Naive thymus-derived CD4-positive, alpha-beta T cell (primary cell): ENCODE measurements around the gene TRIM25. TPM values are rescaled to one million over a fixed set of nuclear protein-coding genes. Genes with fewer than 3 reads are reported as not detected.

Experiments
- ATAC-seq: fragments of 150-1000 bp; cut with Tn5 transposase; 2 replicates; pipeline ENCODE4 v1.10.0; 2021; ENCODE audit warnings: mild to moderate bottlenecking, moderate library complexity
- CTCF ChIA-PET: fragments of 350-600 bp; sonication (Branson Sonifier 250); formaldehyde crosslinking; loops from one replicate; lab custom pipeline; 2021; ENCODE audit warnings: antibody characterized with exemption; lab: Charles Lee
- POLR2A ChIA-PET: fragments of 350-600 bp; sonication (Branson Sonifier 250); formaldehyde crosslinking; loops from one replicate; lab custom pipeline; 2021; ENCODE audit warnings: antibody characterized with exemption, inconsistent platforms; lab: Charles Lee
- DNase-seq, 9 donors: peaks; one replicate each; pipeline versions ENCODE4 v3.0.0 to v3.0.0-alpha.2; 2020 to 2022; ENCODE audit warnings: mixed read lengths in 1 of 9
- H3K27ac ChIP-seq: one replicate; pipeline ENCODE4 v1.7.0; 2013; ENCODE audit warnings: mild to moderate bottlenecking, low read depth, low read length, moderate library complexity
- H3K27me3 ChIP-seq, 2 donors: one replicate each; pipeline ENCODE4 v1.7.0; 2013; ENCODE audit warnings: low read length in 2 of 2, mild to moderate bottlenecking in 2 of 2, moderate library complexity in 2 of 2; ENCODE audit not compliant: control insufficient read depth in 2 of 2, insufficient read depth in 2 of 2
- H3K36me3 ChIP-seq, 3 experiments: 1 replicate in 2 of 3; 2 replicates in 1 of 3; pipeline ENCODE4 v1.7.0; 2013; ENCODE audit warnings: low read length in 3 of 3, mild to moderate bottlenecking in 3 of 3, moderate library complexity in 1 of 3; ENCODE audit not compliant: insufficient read depth in 3 of 3, control insufficient read depth in 2 of 3
- H3K4me1 ChIP-seq, 2 donors: one replicate each; pipeline ENCODE4 v1.7.0; 2013; ENCODE audit warnings: low read length in 2 of 2, mild to moderate bottlenecking in 2 of 2, moderate library complexity in 1 of 2; ENCODE audit not compliant: control insufficient read depth in 2 of 2, insufficient read depth in 2 of 2
- H3K4me3 ChIP-seq: 2 replicates; pipeline ENCODE4 v1.7.0; 2013; ENCODE audit warnings: mild to moderate bottlenecking, low read length
- H3K9me3 ChIP-seq, 3 experiments: 1 replicate in 2 of 3; 2 replicates in 1 of 3; pipeline ENCODE4 v1.7.0; 2013; ENCODE audit warnings: low read length in 3 of 3; ENCODE audit not compliant: control insufficient read depth in 2 of 3
- H3K27ac Mint-ChIP-seq, 9 donors: one replicate each; pipeline ENCODE4 v1.8.0; 2020 to 2022; ENCODE audit warnings: mixed read lengths in 9 of 9, mild to moderate bottlenecking in 8 of 9, moderate library complexity in 5 of 9, inconsistent platforms in 2 of 9
- H3K27me3 Mint-ChIP-seq, 5 donors: one replicate each; pipeline ENCODE4 v1.8.0; 2021 to 2022; ENCODE audit warnings: mixed read lengths in 5 of 5, mild to moderate bottlenecking in 1 of 5
- H3K36me3 Mint-ChIP-seq, 5 donors: one replicate each; pipeline ENCODE4 v1.8.0; 2020 to 2022; ENCODE audit warnings: mixed read lengths in 5 of 5, mild to moderate bottlenecking in 3 of 5, inconsistent platforms in 1 of 5
- H3K4me1 Mint-ChIP-seq, 7 donors: one replicate each; pipeline ENCODE4 v1.8.0; 2020 to 2022; ENCODE audit warnings: mixed read lengths in 7 of 7, mild to moderate bottlenecking in 3 of 7, inconsistent platforms in 1 of 7
- H3K4me3 Mint-ChIP-seq, 10 donors: one replicate each; pipeline ENCODE4 v1.8.0; 2020 to 2022; ENCODE audit warnings: mild to moderate bottlenecking in 10 of 10, mixed read lengths in 10 of 10, moderate library complexity in 6 of 10, inconsistent platforms in 2 of 10
- H3K9me3 Mint-ChIP-seq, 11 donors: one replicate each; pipeline ENCODE4 v1.8.0; 2020 to 2022; ENCODE audit warnings: mixed read lengths in 11 of 11, mild to moderate bottlenecking in 4 of 11, inconsistent platforms in 1 of 11, moderate library complexity in 1 of 11
- intact Hi-C, 2 donors: fragments of 100-400 bp; cut with micrococcal nuclease; formaldehyde crosslinking; loops; one replicate each; pipeline ENCODE4 v1.15.1; 2023
- polyA plus RNA-seq, 2 donors: library from polyadenylated mRNA; unstranded; fragments of 300-500 nt; fragmentation: Illumina TruSeq; gene quantifications; one replicate each; pipeline ENCODE4 v1.2.3, GENCODE V29; 2021
- total RNA-seq, 6 experiments: library from RNA in 5 of 6; stranded (reverse) in 5 of 6; gene quantifications; 1 replicate in 5 of 6; 2 replicates in 1 of 6; pipeline ENCODE4 v1.2.3 and lab custom pipeline; 2021 to 2026

TRIM25 gene
- total and polyA plus RNA-seq, 7 experiments from 2014 or later: 4.8 to 133 (median 58.9) TPM

DNA sequence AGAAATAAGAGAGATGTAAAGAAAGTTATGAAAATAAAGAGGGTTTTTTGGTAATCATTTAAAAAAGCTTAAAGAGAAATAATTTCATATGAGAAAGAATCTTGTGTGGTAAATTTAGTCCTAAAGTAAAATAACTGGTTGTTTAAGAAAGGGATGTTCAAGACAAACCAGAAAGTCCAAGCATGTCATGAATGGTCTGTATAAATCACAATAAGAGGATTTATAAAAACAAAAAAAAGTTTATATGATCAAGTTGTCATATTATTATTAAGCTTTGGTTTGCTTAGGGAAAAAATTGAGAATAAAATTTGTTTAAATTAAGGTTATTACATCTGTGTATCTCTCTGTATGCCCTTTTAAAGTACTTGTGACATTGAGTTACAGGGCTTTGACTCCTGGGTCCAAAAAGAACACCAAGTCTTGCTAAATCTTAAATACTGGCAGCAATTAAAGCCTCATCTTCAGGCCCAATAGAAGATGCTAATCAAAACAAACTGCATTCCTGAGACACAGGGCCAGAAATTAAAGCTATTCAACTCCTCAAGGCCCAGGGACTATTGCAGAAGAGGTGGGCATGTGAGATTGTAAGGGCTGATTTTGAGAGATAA, 15.6 kb upstream of the TRIM25 start:
- ATAC-seq (no peak), DNase-seq (no peak)
- Mint-ChIP-seq H3K27ac (no peak overlapping the region), H3K9me3 (peaks cover 0 to 24% (median 2%) of the 10 kb centered on the region in 11 donors), H3K4me3 (no peak overlapping the region), H3K27me3 (peaks cover 0 to under 1% (median 0%) of the 10 kb centered on the region in 5 donors), H3K36me3 (peaks cover 0 to 27% (median 10%) of the 10 kb centered on the region in 5 donors), H3K4me1 (peaks cover 0 to 7% (median 0%) of the 10 kb centered on the region in 7 donors)
- CTCF ChIA-PET: interaction anchor here (0.7 to 1.1 kb wide), 2 partner anchors 10 to 1019 kb away, joined by 3 to 6 read pairs; no protein-coding TSS in a partner anchor
- intact Hi-C loops: no loop called here
- no peaks in the 10 kb centered on the region for H3K9me3 ChIP-seq
- POLR2A ChIA-PET: interaction anchor here (0.9 kb wide), 1 partner anchor 671 kb away, joined by 6 read pairs; no protein-coding TSS in a partner anchor
- no peaks in the 10 kb centered on the region for H3K4me1 ChIP-seq
- H3K36me3 ChIP-seq: peaks cover 0 to 7% (median 0%) of the 10 kb centered on the region in 3 experiments
- no peak overlapping the region for H3K4me3 ChIP-seq
- no peak overlapping the region for H3K27ac ChIP-seq
- no peaks in the 10 kb centered on the region for H3K27me3 ChIP-seq

DNA sequence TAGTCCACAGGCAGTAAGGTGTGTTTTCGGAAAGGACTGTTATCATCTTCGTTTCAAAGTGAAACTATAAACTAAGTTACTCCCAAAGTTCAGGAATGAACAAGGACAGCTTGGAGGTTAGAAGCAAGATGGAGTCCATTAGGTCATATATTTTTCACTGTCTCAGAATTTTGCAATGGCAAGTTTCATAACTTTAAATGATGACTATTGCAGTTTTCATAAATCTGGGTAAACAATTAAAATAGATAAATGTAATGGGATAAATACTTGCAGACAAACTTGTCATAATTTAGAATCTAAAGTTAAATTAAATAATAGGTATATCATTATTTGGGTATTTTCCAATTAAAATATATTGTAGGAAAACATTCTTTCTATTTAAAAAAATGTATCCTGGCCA, 14.7 kb upstream of the TRIM25 start:
- Mint-ChIP-seq H3K27me3 (peaks cover 0 to 8% (median 0%) of the 10 kb centered on the region in 5 donors), H3K27ac (no peak overlapping the region), H3K9me3 (peaks cover 0 to 24% (median 2%) of the 10 kb centered on the region in 11 donors), H3K4me3 (no peak overlapping the region), H3K36me3 (peaks cover 0 to 19% (median 3%) of the 10 kb centered on the region in 5 donors), H3K4me1 (no peaks in the 10 kb centered on the region)
- intact Hi-C loops: no loop called here
- no peak for ATAC-seq
- no peaks in the 10 kb centered on the region for H3K27me3 ChIP-seq
- ChIA-PET CTCF (interaction anchor here (1.1 kb wide), 1 partner anchor 11 kb away, joined by 6 read pairs; no protein-coding TSS in a partner anchor), POLR2A (interaction anchor here (0.9 kb wide), 1 partner anchor 672 kb away, joined by 6 read pairs; no protein-coding TSS in a partner anchor)
- no peak overlapping the region for H3K4me3 ChIP-seq
- H3K27ac ChIP-seq: no peak overlapping the region
- H3K36me3 ChIP-seq: no peaks in the 10 kb centered on the region
- no peaks in the 10 kb centered on the region for H3K4me1 ChIP-seq
- no peak for DNase-seq
- H3K9me3 ChIP-seq: no peaks in the 10 kb centered on the region

DNA sequence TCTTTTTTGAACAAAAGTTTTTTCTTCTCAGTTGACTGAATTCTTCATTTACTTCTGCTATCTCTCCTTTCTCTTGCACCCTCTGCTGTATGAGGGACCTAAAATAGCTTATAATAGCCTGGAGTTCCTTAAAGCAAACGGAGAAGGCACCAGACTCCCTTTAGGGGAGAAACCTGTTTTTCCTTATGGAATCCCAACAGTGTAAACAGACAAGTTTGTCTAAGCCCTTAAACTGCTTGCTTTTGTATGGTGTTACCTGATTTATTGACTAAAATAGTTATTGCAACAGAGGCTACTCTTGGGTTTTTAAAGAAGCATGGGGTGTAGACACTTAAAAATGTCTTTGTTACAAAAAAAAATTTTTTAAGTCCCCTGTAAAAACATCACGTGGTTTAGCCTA, 12.9 kb upstream of the TRIM25 start:
- CTCF ChIA-PET: interaction anchor here (1.2 kb wide), 1 partner anchor 107 kb away, joined by 3 read pairs; no protein-coding TSS in a partner anchor
- Mint-ChIP-seq H3K27me3 (peaks cover 0 to 8% (median 0%) of the 10 kb centered on the region in 5 donors), H3K4me3 (no peak overlapping the region), H3K36me3 (peaks cover 0 to 9% (median 0%) of the 10 kb centered on the region in 5 donors), H3K27ac (no peak overlapping the region), H3K4me1 (no peaks in the 10 kb centered on the region), H3K9me3 (peaks cover 0 to 24% (median 2%) of the 10 kb centered on the region in 11 donors)
- H3K27ac ChIP-seq: no peak overlapping the region
- POLR2A ChIA-PET: no interaction called here
- intact Hi-C loops: no loop called here
- H3K4me3 ChIP-seq: no peak overlapping the region
- no peaks in the 10 kb centered on the region for H3K36me3 ChIP-seq
- no peaks in the 10 kb centered on the region for H3K27me3 ChIP-seq
- no peak for ATAC-seq
- H3K9me3 ChIP-seq: no peaks in the 10 kb centered on the region
- H3K4me1 ChIP-seq: no peaks in the 10 kb centered on the region
- DNase-seq: no peak

DNA sequence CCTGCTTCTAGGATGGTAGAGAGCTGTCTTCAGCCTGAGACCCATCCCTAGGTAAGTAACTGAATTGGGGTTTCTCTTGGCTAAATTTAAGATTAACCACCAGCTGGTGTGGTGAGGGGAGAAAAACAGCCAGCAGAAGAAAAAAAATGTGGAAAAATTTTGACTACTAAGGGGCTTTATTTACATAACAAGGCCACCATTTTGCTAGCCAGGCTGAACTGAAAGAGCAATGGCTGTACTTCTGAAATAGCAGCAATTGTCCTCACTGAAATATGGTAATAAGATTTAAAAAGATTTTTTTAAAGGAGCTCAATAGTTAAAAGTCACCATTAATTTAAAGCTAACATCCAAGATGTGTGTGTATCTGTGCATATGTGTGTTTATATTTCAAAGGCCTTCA, 12.4 kb upstream of the TRIM25 start:
- no peak for ATAC-seq
- ChIA-PET CTCF (interaction anchor here (1.2 kb wide), 1 partner anchor 107 kb away, joined by 3 read pairs; no protein-coding TSS in a partner anchor), POLR2A (interaction anchor here (0.6 kb wide), 1 partner anchor 57 kb away, joined by 5 read pairs; no protein-coding TSS in a partner anchor)
- Histone ChIP-seq H3K4me1 (no peaks in the 10 kb centered on the region), H3K27ac (no peak overlapping the region), H3K27me3 (no peaks in the 10 kb centered on the region), H3K4me3 (no peak overlapping the region), H3K9me3 (no peaks in the 10 kb centered on the region), H3K36me3 (no peaks in the 10 kb centered on the region)
- Mint-ChIP-seq H3K36me3 (peaks cover 0 to 7% (median 0%) of the 10 kb centered on the region in 5 donors), H3K27ac (no peak overlapping the region), H3K27me3 (peaks cover 0 to 8% (median 0%) of the 10 kb centered on the region in 5 donors), H3K9me3 (peaks cover 0 to 24% (median 2%) of the 10 kb centered on the region in 11 donors), H3K4me1 (no peaks in the 10 kb centered on the region), H3K4me3 (no peak overlapping the region)
- intact Hi-C loops: no loop called here
- no peak for DNase-seq

DNA sequence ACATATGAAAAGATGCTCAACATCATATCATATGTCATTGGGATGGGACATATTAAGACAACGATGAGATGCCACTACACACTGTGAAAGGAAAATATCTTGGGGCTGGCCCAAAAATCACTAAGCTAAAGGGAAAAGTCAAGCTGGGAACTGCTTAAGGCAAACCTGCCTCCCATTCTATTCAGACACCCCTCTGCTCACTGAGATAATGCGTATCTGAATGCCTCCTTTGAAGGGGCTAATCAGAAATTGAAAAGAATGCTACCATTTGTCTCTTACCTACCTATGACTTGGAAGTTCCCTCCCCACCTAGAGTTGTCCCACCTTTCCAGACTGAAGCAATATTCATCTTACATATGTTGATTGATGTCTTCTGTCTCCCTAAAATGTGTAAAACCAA, 11.2 kb upstream of the TRIM25 start:
- Histone ChIP-seq H3K27me3 (no peaks in the 10 kb centered on the region), H3K27ac (no peak overlapping the region), H3K9me3 (no peaks in the 10 kb centered on the region), H3K4me1 (no peaks in the 10 kb centered on the region), H3K4me3 (no peak overlapping the region), H3K36me3 (no peaks in the 10 kb centered on the region)
- POLR2A ChIA-PET: no interaction called here
- CTCF ChIA-PET: no interaction called here
- peaks cover 0 to 12% (median 2%) of the 10 kb centered on the region in 11 donors for H3K9me3 Mint-ChIP-seq
- DNase-seq (no peak), ATAC-seq (no peak)
- no peak overlapping the region for H3K27ac Mint-ChIP-seq
- intact Hi-C loops: no loop called here
- peaks cover 0 to 5% (median 0%) of the 10 kb centered on the region in 5 donors for H3K36me3 Mint-ChIP-seq
- peaks cover 0 to 8% (median 0%) of the 10 kb centered on the region in 5 donors for H3K27me3 Mint-ChIP-seq
- no peaks in the 10 kb centered on the region for H3K4me1 Mint-ChIP-seq
- no peak overlapping the region for H3K4me3 Mint-ChIP-seq

DNA sequence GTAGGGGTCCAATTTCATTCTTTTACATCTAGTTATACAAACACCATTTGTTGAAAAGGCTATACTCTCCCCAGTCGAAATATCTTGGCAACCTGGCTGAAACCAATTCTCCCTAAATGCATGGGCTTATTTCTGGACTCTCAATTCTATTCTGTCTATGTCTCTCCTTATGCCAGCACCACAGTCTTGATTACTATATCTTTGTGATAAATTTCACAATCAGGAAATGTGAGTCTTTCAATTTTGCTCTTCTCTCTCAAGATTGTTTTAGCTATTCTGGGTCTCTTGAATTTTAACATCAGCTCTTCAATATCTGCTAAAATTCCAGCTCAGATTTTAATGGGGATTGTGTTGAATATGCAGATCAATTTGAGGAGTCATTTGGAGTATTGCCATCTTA, 5.9 kb upstream of the TRIM25 start:
- POLR2A ChIA-PET: no interaction called here
- Histone ChIP-seq H3K27ac (no peak overlapping the region), H3K4me3 (no peak overlapping the region), H3K9me3 (no peaks in the 10 kb centered on the region), H3K27me3 (no peaks in the 10 kb centered on the region), H3K4me1 (peaks cover 2 to 6% of the 10 kb centered on the region in 2 donors), H3K36me3 (no peaks in the 10 kb centered on the region)
- Mint-ChIP-seq H3K27ac (peak overlapping the region in 1 of 9 donors; percentile 4), H3K4me3 (no peak overlapping the region), H3K36me3 (peaks cover 0 to 13% (median 5%) of the 10 kb centered on the region in 5 donors), H3K4me1 (peaks cover 0 to 27% (median 12%) of the 10 kb centered on the region in 7 donors), H3K9me3 (peaks cover 0 to 11% (median 5%) of the 10 kb centered on the region in 11 donors), H3K27me3 (peaks cover 0 to 8% (median 0%) of the 10 kb centered on the region in 5 donors)
- DNase-seq: no peak
- no peak for ATAC-seq
- CTCF ChIA-PET: no interaction called here
- intact Hi-C loops: no loop called here
